D721Med (cell line): Measurements from ENCODE around the gene GNG14.

ENCODE experiments used
- DNase-seq: peaks from one replicate; pipeline ENCODE4 v3.0.0; 2011; ENCODE audit warnings: low spot score; ENCODE audit not compliant: insufficient read length
- FAIRE-seq: peaks from 2 replicates; lab custom pipeline; 2011; peaks lifted over from hg19 to GRCh38; lab: Jason Lieb, UNC
- CTCF ChIP-seq: IDR thresholded peaks from 2 replicates; pipeline ENCODE4 v1.5.1; 2012; ENCODE audit warnings: mild to moderate bottlenecking, control low read depth; ENCODE audit not compliant: insufficient read depth; ENCODE audit errors: missing control alignments

GNG14 gene

GRCh38 chr19:12647047-12647446 is 40.8 kb upstream of the GNG14 start:
- no peak for FAIRE-seq
- no peak for TF ChIP-seq CTCF
- DNase-seq: no peak

- FAIRE-seq: no peak
- DNase-seq: no peak
Observed at GRCh38 chr19:12647490-12648071, 40.2 kb upstream of the GNG14 start.

GRCh38 chr19:12648088-12648487 is 39.7 kb upstream of the GNG14 start:
- DNase-seq (peak; percentile 9), FAIRE-seq (no peak)
- no peak for TF ChIP-seq CTCF

More at GRCh38 chr19:12647490-12648071, 40.2 kb upstream of the GNG14 start:
- TF ChIP-seq CTCF: no peak

- TF ChIP-seq CTCF: no peak
- FAIRE-seq (no peak), DNase-seq (no peak)
Observed at GRCh38 chr19:12649941-12650340, 37.9 kb upstream of the GNG14 start.

- DNase-seq (no peak), FAIRE-seq (no peak)
- TF ChIP-seq CTCF: no peak
Observed at GRCh38 chr19:12652219-12652618, 35.6 kb upstream of the GNG14 start.

GRCh38 chr19:12655546-12655945 is 32.3 kb upstream of the GNG14 start:
- TF ChIP-seq CTCF: no peak
- DNase-seq (no peak), FAIRE-seq (no peak)

GRCh38 chr19:12656899-12657571 is 30.8 kb upstream of the GNG14 start:
- FAIRE-seq (no peak), DNase-seq (no peak)
- no peak for TF ChIP-seq CTCF
